Measurements from ENCODE around the gene SLC38A3. TPM values are rescaled to one million over a fixed set of nuclear protein-coding genes. Genes with fewer than 3 reads are reported as not detected.

The SLC38A3 gene
- total RNA-seq: 10 to 100 TPM in 3 of 9 donors, 1 to 10 TPM in 6; 3.6 to 14.8 (median 8.4) TPM
- polyA plus RNA-seq: 1 to 10 TPM; 1.0 to 8.8 TPM
- long read RNA-seq, donor 1, partial matches to known transcripts: 1 of 4 reads
- long read RNA-seq, donor 1, other reads (novel, unspliced or antisense): 1 of 4 reads
- long read RNA-seq, donor 2, partial matches to known transcripts: 0 of 1 reads
- long read RNA-seq, donor 2, other reads (novel, unspliced or antisense): 0 of 1 reads
- long read RNA-seq, donor 3, partial matches to known transcripts: 1 of 1 reads
- long read RNA-seq, donor 3, other reads (novel, unspliced or antisense): 0 of 1 reads

- intact Hi-C loops (cut with DNase I): no loop called here
- no peaks in the 10 kb centered on the region for H3K9me3 ChIP-seq
- peak within 1 kb of the TSS in 11 of 12 donors; percentile 0 to 82 (median 72) for H3K27ac ChIP-seq
- peaks cover 0 to 28% (median 12%) of the 10 kb centered on the region in 12 donors for H3K4me1 ChIP-seq
- no peaks in the 10 kb centered on the region for H3K36me3 ChIP-seq
- peak within 1 kb of the TSS; percentile 44 to 68 (median 54) for H3K4me3 ChIP-seq
- TF ChIP-seq POLR2A (IDR thresholded peaks at IDR 0.05) (peak in 1 of 2 donors; percentile 34), CTCF (IDR thresholded peaks at IDR 0.05) (peak in 1 of 12 donors; percentile 4)
- peak; percentile 36 to 87 (median 74) for ATAC-seq
- H3K27me3 ChIP-seq: peaks cover 0 to 57% (median 15%) of the 10 kb centered on the region in 9 donors
- WGBS, 4 donors: 3 to 42% (median 11%) methylated on average over 6 to 41 of the region's 41 CpGs
- DNase-seq: peak in 3 of 5 donors; percentile 34 to 48 (median 47)
These were observed at the start of gene SLC38A3 for GRCh38 chr3:50204804-50205412. Gene SLC38A3, plus strand, starts transcription at chr3:50205271. Its CDS starts 8,929 bp downstream, at chr3:50214200.

GRCh38 chr3:50155491-50155878 is 49.6 kb upstream of the SLC38A3 start:
- Histone ChIP-seq H3K36me3 (no peaks in the 10 kb centered on the region), H3K4me1 (peaks cover 0 to 56% (median 22%) of the 10 kb centered on the region in 12 donors), H3K4me3 (peak overlapping the region; percentile 40 to 79 (median 62)), H3K27me3 (peaks cover 0 to 23% (median 0%) of the 10 kb centered on the region in 9 donors), H3K27ac (peak overlapping the region; percentile 61 to 92 (median 80)), H3K9me3 (no peaks in the 10 kb centered on the region)
- TF ChIP-seq CTCF (IDR thresholded peaks at IDR 0.05): no peak
- no peak for TF ChIP-seq POLR2A (IDR thresholded peaks at IDR 0.05)
- intact Hi-C loops (cut with DNase I): loop anchor here in 4 of 10 donors (1.0 to 2.0 kb wide), 3 partner anchors 33 to 35 kb away; no protein-coding TSS in a partner anchor
- WGBS, 4 donors: 2 to 38% (median 3%) methylated on average over 1 to 37 of the region's 37 CpGs
- DNase-seq (no peak), ATAC-seq (no peak)

GRCh38 chr3:50155891-50156290 is 49.2 kb upstream of the SLC38A3 start:
- peak overlapping the region; percentile 40 to 79 (median 62) for H3K4me3 ChIP-seq
- WGBS, 4 donors: 33 to 62% (median 39%) methylated on average over 7 to 13 of the region's 13 CpGs
- H3K27ac ChIP-seq: peak overlapping the region; percentile 61 to 92 (median 80)
- no peak for DNase-seq
- no peaks in the 10 kb centered on the region for H3K9me3 ChIP-seq
- peaks cover 3 to 60% (median 24%) of the 10 kb centered on the region in 12 donors for H3K4me1 ChIP-seq
- no peak for TF ChIP-seq POLR2A (IDR thresholded peaks at IDR 0.05)
- TF ChIP-seq CTCF (IDR thresholded peaks at IDR 0.05): no peak
- H3K27me3 ChIP-seq: peaks cover 0 to 23% (median 0%) of the 10 kb centered on the region in 9 donors
- ATAC-seq: no peak
- intact Hi-C loops (cut with DNase I): loop anchor here in 5 of 10 donors (1.0 to 2.0 kb wide), 3 partner anchors 33 to 35 kb away; no protein-coding TSS in a partner anchor
- H3K36me3 ChIP-seq: no peaks in the 10 kb centered on the region
